HG03066 (cell line): ENCODE data around the gene NFATC2.
"Not testable (repeated sequence)": the region's sequence is repeated elsewhere in the genome, so short reads cannot be mapped to it uniquely, and the experiment has no call there.

ENCODE experiments used
- ATAC-seq: cut with Tn5 transposase; IDR thresholded peaks from one replicate; pipeline ENCODE4 v1.9.1; 2021; ENCODE audit warnings: low read depth; ENCODE audit not compliant: unreplicated experiment

NFATC2 gene

DNA sequence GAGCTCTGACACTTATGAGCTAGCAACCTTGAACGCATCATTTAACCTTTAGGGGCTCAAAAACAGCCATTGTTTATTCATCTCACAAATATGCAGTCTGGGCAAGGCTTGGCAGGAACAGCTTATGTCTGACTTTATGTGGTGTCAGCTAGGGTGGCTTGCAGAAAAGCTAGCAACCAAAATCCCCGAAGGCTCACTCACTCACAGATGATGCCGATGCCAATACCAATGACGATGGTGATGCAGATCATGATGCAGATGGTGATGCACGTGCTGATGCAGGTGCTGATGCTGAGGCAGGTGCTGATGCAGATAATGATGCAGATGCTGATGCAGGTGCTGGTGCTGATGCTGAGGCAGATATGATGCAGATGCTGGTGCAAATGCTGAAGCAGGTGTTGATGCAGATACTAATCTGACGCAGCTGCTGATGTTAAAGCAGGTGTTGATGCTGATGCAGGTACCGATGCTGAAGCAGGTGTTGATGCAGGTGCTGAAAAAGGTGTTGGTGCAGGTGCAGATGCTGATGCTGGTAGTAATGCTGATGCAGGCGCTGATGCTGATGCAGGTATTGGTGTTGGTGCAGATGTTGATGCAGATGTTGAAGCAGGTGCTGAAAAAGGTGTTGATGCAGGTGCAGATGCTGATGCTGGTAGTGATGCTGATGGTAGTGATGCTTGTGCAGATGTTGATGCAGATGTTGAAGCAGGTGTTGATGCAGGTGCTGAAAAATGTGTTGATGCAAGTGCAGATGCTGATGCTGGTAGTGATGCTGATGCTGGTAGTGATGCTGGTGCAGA is 195.6 kb downstream of the NFATC2 start:
- no peak for ATAC-seq

DNA sequence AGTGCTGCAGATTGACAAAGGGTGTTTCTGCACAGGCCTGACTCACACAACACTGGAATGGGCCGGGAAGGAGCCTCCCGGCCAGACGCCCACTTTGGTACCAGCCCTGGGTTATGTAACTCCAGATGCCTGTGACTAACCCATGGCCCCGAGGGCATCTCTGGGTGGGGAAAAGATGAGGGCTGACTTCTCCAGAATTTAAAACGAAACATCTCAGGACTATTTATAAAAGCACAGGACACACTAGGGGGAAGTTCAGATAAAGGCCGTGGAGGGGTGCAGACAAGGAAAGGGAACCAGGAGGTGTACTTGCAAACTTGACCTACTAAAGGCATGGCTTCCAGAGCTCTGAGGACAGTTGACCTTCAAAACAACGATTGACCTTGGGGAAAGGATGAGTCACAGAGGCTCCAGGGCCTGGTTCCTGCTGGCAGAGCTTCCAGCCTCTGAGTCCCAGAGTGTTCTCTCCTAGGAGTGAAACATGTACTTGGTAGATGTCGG is 196.9 kb downstream of the NFATC2 start:
- no peak for ATAC-seq

- ATAC-seq, result not testable (repeated sequence)
Measured at GRCh38 chr20:51343802-51344201, 198.7 kb downstream of the NFATC2 start.

GRCh38 chr20:51342510-51343236 is 199.8 kb downstream of the NFATC2 start:
- no peak for ATAC-seq

DNA sequence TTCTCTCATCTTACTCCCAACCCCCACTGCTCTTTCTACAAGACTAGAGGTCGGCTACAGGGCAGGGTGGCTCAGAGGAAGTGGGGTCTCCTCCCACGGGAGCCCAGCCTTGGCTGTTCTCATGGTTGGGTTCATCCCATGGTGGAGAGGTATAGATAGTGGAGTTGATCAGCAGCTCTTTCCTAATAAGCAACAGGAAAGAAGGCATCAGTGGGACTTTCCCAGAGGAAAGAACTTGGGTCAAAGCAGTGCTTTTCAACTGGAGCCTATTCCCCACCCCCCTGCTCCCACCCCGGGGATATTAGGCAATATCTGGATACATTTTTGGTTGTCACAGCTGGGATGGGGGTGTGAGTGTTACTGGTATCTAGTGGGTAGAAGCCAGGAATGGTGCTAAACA is 200.9 kb downstream of the NFATC2 start:
- ATAC-seq, result no peak

DNA sequence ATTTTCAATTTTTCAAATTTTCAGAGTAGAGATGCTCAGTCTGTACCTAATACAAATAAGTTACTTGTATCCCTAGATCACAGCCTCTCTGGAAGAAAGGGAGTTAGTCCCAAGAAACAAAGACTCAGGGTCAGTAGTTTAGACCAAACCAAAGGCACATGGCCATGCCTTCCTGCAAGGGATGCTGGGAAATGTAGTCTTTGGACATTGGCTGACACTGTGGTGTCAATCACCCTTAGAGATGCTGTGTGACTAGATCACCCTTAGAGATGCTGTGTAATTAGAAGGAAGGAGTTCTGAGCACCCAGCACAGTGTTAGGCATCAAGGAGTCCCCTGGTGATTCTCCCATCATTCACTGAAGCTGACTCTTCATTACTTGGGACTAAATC is 202.1 kb downstream of the NFATC2 start:
- ATAC-seq, result no peak

GRCh38 chr20:51339721-51340450 is 202.6 kb downstream of the NFATC2 start:
- no peak for ATAC-seq

GRCh38 chr20:51338692-51339440 is 203.7 kb downstream of the NFATC2 start:
- ATAC-seq, result no peak

DNA sequence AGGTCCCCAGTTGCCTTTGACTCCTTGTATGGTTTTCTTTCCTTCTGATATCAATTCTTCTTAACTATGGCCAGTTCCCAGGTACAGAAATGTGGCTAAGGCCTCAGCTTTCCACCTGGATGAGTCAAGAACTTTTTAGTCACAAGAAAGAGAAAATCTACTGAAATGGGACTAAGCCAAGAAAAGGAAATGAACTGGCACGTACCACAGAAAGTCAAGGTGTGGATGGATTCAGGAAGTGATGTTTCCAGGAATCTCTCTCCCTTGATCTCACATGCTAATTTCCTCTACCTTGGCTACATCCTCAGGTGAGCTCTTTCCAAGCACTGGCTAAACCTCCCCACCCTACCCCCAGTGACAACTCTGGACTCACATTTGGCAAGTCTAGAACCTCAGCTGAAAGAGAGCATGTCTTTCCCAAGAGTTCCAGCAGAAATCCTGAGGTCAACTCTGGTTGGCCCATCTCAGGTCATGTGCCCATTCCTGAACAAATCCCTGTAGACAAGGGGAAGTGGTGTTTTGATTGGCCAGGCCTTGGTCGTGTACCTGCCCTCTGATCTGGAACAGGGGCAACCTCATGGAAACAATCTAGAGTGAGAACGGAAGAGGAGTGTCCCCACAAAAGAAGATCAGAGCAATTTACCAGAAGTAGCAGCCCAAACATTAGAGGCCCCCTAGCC is 205.3 kb downstream of the NFATC2 start:
- no peak for ATAC-seq
